HAP-1 (cell line): ENCODE measurements around the gene GPR78.

Experiments
- DNase-seq, 2 experiments: peaks; one replicate each; pipeline ENCODE4 v3.0.0-alpha.2; 2016 to 2020; ENCODE audit warnings: low spot score in 2 of 2
- H3K27me3 ChIP-seq: fragments of 250-450 bp; sonication (Bioruptor Pico); 2 replicates; pipeline ENCODE4 v1.5.1; 2020; ENCODE audit warnings: low read depth, mild to moderate bottlenecking, moderate library complexity
- H3K36me3 ChIP-seq: fragments of 250-450 bp; sonication (Bioruptor Pico); replicated peaks from 2 replicates; pipeline ENCODE4 v1.5.1; 2020; ENCODE audit warnings: mild to moderate bottlenecking
- H3K4me1 ChIP-seq: fragments of 250-450 bp; sonication (Bioruptor Pico); 2 replicates; pipeline ENCODE4 v1.5.1; 2020; ENCODE audit warnings: mild to moderate bottlenecking
- H3K4me3 ChIP-seq: fragments of 250-450 bp; sonication (Bioruptor Pico); 2 replicates; pipeline ENCODE4 v1.5.1; 2020; ENCODE audit warnings: mild to moderate bottlenecking, moderate library complexity
- H3K9me3 ChIP-seq: fragments of 250-450 bp; sonication (Bioruptor Pico); 2 replicates; pipeline ENCODE4 v1.5.1; 2020; ENCODE audit warnings: mild to moderate bottlenecking, moderate library complexity
- in situ Hi-C: fragments of 300-500 bp; cut with MboI; formaldehyde crosslinking; loops from 3 replicates; pipeline ENCODE4 v1.14.3; 2020; ENCODE audit warnings: low sequenced_read_pairs, inconsistent platforms, mixed read lengths

Gene GPR78, protein sequence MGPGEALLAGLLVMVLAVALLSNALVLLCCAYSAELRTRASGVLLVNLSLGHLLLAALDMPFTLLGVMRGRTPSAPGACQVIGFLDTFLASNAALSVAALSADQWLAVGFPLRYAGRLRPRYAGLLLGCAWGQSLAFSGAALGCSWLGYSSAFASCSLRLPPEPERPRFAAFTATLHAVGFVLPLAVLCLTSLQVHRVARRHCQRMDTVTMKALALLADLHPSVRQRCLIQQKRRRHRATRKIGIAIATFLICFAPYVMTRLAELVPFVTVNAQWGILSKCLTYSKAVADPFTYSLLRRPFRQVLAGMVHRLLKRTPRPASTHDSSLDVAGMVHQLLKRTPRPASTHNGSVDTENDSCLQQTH

DNA sequence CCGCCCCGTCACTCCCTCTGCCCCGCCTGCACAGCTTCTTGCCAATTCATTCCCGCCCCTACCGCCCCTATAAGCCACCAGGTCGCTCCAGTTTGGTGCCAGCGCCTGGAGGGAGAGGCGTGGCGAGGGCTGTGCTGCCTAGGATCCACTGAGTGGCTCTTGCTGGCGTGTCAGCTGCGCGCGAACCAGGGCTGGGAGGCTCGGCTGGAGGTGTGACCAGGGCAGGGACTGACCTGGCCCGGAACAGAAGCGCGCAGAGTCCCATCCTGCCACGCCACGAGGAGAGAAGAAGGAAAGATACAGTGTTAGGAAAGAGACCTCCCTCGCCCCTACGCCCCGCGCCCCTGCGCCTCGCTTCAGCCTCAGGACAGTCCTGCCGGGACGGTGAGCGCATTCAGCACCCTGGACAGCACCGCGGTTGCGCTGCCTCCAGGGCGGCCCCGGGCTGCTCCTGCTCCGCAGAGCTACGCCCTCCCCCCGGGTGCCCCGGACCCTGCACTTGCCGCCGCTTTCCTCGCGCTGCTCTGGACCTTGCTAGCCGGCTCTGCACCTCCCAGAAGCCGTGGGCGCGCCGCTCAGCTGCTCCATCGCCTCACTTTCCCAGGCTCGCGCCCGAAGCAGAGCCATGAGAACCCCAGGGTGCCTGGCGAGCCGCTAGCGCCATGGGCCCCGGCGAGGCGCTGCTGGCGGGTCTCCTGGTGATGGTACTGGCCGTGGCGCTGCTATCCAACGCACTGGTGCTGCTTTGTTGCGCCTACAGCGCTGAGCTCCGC lies at the start of gene GPR78:
TSS of gene GPR78 (plus strand) at position 72 of the 773 bp plus-strand sequence. CDS start at position 663, 591 bp downstream.
- Histone ChIP-seq H3K27me3 (peaks cover 19% of the 10 kb centered on the region), H3K36me3 (no peaks in the 10 kb centered on the region), H3K9me3 (no peaks in the 10 kb centered on the region), H3K4me3 (no peak within 1 kb of the TSS), H3K4me1 (no peaks in the 10 kb centered on the region)
- peak; percentile 8 to 84 for DNase-seq
- in situ Hi-C loops, result loop anchor here (25.0 kb wide), 1 partner anchor 343 kb away; no protein-coding TSS in a partner anchor

DNA sequence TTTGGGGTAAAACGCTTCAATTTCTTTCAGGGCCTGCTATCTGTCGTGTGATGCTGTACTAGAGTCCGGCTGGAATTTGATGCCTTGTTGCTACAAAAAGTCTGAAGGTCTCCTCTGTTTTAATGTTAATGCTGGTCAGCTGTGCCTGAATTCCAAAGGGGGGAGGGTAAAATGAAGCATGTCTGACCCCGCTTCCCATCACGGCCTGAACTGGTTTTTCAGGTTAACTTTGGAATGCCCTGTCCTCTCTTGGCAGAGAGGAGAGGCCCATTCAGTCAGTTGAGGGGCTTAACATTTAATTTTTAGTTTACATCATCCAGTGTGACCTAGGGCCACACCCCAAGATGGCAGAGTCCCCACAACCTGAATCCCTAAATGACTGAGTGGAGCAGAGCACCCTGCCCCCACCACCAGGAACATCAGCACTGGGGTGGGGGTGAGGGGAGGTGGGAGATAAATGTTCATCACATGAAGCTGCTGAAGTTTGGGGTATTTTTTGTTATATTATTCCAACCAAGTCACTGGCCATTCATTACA lies 47.9 kb upstream of the GPR78 start:
- no peak overlapping the region for H3K4me3 ChIP-seq
- no peaks in the 10 kb centered on the region for H3K36me3 ChIP-seq
- DNase-seq, result no peak
- peaks cover 2% of the 10 kb centered on the region; the same call in 1 of the 2 replicates for H3K9me3 ChIP-seq
- H3K4me1 ChIP-seq, result no peaks in the 10 kb centered on the region
- in situ Hi-C loops, result no loop called here
- no peaks in the 10 kb centered on the region for H3K27me3 ChIP-seq

DNA sequence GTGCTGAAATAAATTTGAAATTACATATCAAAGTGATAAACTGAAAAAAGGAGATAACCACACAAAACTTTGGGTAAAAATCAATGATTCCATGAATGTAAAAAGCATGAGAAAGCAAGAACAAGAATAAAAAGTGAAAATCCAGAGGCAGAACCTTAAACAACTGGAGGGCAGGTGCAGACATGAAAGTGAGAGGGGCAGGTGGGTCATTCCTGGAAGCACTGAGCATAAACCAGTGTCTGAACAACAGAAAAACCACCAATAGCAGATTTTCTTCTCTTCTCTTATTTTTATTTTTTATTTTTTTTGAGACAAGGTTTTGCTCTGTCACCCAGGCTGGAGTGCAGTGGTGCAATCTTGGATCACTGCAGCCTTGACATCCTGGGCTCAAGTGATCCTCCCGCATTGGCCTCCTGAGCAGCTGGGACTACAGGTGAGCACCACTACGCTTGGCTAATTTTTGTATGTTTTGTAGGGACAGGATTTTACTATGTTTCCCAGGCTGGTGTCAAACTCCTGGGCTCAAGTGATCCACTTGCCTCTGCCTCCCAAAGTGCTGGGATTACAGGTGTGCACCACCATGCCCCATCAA lies 46.8 kb upstream of the GPR78 start:
- H3K4me3 ChIP-seq, result no peak overlapping the region
- no peaks in the 10 kb centered on the region for H3K36me3 ChIP-seq
- peaks cover 2% of the 10 kb centered on the region; the same call in 1 of the 2 replicates for H3K9me3 ChIP-seq
- in situ Hi-C loops, result no loop called here
- H3K27me3 ChIP-seq, result no peaks in the 10 kb centered on the region
- DNase-seq, result no peak
- no peaks in the 10 kb centered on the region for H3K4me1 ChIP-seq

DNA sequence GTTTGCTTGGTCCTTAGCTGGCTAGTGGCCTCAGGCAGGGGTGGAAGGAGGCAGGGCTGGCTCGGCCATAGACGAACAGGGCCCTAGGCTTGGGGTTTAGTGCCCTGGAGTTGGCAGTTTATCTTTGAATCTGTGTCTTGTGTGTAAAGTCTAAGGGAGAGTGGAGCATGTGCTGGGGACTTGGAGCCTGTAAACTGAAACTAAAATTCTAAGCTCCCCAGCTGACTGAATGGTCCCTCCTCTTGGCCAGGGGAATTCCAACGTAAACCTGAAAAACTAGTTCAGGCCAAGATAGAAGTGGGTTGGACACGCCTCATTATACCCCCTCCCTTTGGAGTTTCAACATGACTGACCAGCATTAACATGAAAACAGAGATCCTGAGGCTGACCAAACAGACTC lies 46.1 kb upstream of the GPR78 start:
- no peak for DNase-seq
- no peak overlapping the region for H3K4me3 ChIP-seq
- in situ Hi-C loops, result no loop called here
- peaks cover 2% of the 10 kb centered on the region; the same call in 1 of the 2 replicates for H3K9me3 ChIP-seq
- no peaks in the 10 kb centered on the region for H3K36me3 ChIP-seq
- no peaks in the 10 kb centered on the region for H3K27me3 ChIP-seq
- H3K4me1 ChIP-seq, result no peaks in the 10 kb centered on the region

DNA sequence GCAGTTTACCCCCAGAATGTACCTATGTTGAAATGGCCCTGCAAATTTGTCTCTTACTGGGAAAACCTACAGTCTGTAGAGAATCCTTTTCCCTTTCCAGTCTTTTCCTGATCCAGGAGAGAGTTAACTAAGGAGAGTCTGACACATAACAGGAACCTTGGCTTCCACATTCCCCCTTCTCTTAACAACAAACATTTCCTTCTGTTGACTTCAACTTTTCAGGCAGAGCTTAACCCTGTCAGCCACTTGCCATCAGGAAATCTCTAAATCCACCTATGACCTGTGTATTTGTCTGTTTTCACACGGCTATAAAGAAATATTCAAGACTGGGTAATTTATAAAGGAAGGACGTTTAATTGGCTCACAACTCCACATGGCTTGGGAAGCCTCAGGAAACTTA lies 45.6 kb upstream of the GPR78 start:
- Histone ChIP-seq H3K4me3 (no peak overlapping the region), H3K27me3 (no peaks in the 10 kb centered on the region), H3K36me3 (no peaks in the 10 kb centered on the region), H3K4me1 (no peaks in the 10 kb centered on the region), H3K9me3 (peaks cover 2% of the 10 kb centered on the region; the same call in 1 of the 2 replicates)
- no peak for DNase-seq
- in situ Hi-C loops, result no loop called here

DNA sequence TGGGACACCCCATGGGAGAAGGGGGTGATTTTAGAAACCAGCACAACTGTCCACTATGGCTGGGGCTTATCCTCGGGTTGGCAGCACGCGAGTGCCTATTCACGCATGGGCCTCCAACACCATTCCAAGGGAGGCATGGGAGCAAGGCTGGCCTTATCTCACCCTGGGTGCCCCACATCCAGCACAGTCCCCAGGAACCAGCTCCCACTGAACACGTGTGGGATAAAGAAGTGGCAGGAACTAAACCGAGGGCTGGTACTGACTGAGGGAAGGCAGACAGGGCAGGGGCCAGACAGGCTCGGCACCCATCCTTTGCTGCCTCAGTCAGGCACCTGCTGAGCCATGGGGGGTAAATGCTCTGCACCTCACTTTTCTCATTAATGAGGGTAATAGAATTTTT lies 43.7 kb upstream of the GPR78 start:
- Histone ChIP-seq H3K9me3 (peaks cover 2% of the 10 kb centered on the region; the same call in 1 of the 2 replicates), H3K4me3 (no peak overlapping the region), H3K27me3 (no peaks in the 10 kb centered on the region), H3K36me3 (no peaks in the 10 kb centered on the region), H3K4me1 (no peaks in the 10 kb centered on the region)
- in situ Hi-C loops, result no loop called here
- no peak for DNase-seq

DNA sequence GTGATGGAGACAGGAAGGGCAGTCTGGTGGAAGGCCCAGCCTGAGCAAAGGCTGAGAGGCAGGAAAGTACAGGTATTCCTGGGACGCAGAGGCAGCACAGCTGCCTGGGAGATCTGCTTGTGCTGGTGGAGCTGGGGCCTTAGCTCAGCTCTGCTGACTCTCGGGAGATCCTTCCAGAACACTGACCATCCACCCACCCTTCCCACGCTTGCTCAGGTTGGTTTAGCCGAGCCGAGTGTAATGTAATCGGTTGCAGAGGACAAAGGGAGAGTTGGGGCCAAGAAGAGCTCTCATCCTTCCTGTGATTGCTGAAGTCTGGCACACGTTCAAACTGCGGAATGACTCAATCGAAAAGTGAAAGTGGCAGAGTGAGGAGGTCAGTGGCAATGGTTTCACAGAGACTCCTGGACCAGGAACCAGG lies 43.1 kb upstream of the GPR78 start:
- no peaks in the 10 kb centered on the region for H3K4me1 ChIP-seq
- no peaks in the 10 kb centered on the region for H3K27me3 ChIP-seq
- in situ Hi-C loops, result no loop called here
- H3K36me3 ChIP-seq, result no peaks in the 10 kb centered on the region
- H3K9me3 ChIP-seq, result peaks cover 2% of the 10 kb centered on the region; the same call in 1 of the 2 replicates
- no peak overlapping the region for H3K4me3 ChIP-seq
- DNase-seq, result no peak

DNA sequence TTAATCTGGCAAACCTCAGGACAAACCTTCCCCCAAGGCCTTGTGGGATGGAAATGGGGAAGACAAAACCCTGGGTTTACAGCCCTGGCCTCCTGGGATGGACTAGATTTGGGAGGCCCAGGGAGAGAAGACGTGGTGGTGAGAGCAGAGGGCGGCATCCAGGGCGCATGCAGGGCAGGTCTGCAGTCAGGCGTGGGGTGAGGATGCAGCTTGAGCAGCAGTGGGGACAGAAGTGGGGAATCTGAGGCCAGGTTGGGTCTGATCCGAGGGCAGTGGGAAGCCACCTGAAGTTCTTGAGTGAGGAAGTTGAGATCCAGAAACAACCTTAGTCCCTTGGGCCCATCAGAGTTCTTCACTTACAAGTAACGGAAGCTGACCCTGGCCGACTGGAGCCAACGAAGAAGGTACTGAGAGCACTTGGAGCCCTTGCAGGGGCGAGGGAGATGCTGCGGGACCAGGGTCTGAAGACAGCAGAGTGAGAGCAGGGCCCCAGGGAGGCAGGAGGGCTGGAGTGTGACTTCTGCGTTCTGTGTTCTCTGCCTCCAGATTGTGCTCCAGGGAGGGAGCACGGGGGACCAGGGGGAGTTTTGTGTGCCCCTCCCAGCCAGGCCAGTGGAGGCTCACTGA lies 42.0 kb upstream of the GPR78 start:
- DNase-seq, result no peak
- Histone ChIP-seq H3K36me3 (no peaks in the 10 kb centered on the region), H3K27me3 (no peaks in the 10 kb centered on the region), H3K4me1 (no peaks in the 10 kb centered on the region), H3K9me3 (peaks cover 2% of the 10 kb centered on the region; the same call in 1 of the 2 replicates), H3K4me3 (no peak overlapping the region)
- in situ Hi-C loops, result no loop called here

DNA sequence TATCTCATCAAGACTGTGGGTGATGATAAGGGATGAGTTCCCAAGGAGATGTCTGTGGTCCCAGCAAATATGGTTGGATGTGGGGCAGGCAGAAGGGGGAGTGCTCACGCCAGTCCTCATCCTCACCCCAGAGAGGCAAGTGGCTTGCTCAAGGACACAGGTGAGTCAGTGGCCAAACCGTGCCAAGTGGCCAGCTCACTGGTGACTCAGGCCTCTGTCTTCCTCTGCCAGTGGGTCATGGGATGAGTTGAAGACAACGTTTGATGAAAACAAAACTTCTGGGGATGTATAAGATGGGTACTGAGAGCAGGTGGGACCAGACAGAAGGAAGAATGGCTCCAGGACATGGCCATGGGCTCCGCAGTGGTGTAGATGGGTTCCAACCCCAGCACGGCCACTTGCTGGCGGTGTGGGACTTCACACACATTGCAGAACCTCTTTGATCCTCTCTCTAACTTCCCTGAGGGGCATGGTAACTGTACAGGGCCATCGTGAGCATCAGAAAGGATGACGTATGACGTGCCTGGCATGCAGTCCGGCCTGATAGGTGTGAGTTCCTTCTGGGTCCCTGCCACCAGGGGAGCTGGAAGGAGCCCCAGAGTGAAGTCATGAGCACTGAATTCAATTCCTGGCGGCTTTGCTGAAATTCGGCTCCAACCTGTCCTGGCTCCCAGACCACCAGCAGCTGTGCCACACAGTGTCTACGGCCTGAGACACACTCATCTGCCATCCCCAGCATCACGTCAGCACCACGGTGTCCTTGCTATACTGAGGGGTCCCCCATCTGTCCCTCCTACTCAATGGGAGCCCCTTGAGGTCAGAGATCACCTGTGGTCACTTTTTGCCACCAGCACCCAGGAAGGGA lies 41.3 kb upstream of the GPR78 start:
- Histone ChIP-seq H3K9me3 (peaks cover 2% of the 10 kb centered on the region; the same call in 1 of the 2 replicates), H3K4me3 (no peak overlapping the region), H3K27me3 (no peaks in the 10 kb centered on the region), H3K4me1 (no peaks in the 10 kb centered on the region), H3K36me3 (no peaks in the 10 kb centered on the region)
- in situ Hi-C loops, result no loop called here
- DNase-seq, result no peak

DNA sequence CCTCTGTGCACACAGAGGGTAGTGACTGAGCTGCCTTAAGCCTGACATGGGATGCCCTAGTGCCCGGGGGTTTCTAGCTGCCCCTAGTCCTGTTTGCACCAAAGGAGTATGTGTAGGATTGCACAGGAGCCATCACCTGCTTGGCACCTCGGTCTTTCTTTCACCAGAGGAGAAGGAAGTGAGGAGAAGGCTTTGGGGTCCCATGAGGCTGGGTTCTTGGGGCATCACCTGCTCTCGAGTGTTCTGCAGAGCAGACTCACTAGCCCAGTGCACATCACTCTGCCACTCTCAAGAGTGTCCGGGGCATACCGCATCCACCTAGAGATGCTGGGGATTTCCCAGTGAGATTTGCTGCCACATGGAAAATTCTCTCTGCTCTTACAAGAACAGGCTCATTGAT lies 40.5 kb upstream of the GPR78 start:
- no peaks in the 10 kb centered on the region for H3K4me1 ChIP-seq
- peaks cover 1% of the 10 kb centered on the region; the same call in 1 of the 2 replicates for H3K9me3 ChIP-seq
- no peak overlapping the region for H3K4me3 ChIP-seq
- H3K27me3 ChIP-seq, result no peaks in the 10 kb centered on the region
- in situ Hi-C loops, result no loop called here
- no peak for DNase-seq
- no peaks in the 10 kb centered on the region for H3K36me3 ChIP-seq

DNA sequence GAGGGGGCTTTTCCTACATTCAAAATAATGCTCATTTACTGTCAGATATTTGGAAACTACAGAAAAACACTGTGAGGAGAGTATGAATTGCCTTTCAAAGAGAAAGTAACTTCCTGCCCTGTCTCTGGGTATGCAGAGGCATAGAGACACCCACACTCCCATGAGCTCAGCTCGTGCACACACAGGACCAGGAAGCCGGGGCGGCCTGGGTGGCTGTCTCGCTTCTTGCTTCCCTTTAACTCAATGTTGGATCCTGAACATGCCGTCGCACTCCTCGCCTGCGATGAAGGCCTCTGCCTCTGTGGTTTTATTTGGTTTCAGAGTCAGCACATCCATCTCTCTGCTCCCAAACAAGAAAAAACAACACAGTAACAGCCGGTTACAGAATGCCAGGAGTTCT lies 40.1 kb upstream of the GPR78 start:
- DNase-seq, result no peak
- Histone ChIP-seq H3K9me3 (no peaks in the 10 kb centered on the region), H3K4me3 (no peak overlapping the region), H3K4me1 (no peaks in the 10 kb centered on the region), H3K27me3 (no peaks in the 10 kb centered on the region), H3K36me3 (no peaks in the 10 kb centered on the region)
- in situ Hi-C loops, result no loop called here

DNA sequence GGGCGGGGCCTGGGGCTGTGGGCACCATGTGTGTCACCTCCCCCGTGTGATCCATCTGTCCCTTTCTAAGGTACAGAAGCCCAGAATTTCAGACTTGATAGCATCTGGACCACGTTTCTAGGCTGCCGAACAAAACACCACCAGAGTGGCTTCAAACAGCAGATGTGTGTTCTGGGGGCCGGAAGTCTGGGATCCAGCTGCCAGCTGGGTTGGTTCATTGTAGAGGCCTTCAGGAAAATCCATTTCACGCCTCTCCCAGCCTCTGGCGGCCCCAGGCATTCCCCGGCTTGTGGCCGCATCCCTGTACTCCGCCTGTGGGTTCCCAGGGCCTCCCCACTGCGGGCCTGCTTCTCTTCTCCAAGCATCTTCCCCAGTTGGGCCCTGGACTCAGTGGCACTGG lies 39.6 kb upstream of the GPR78 start:
- no peaks in the 10 kb centered on the region for H3K9me3 ChIP-seq
- H3K4me1 ChIP-seq, result no peaks in the 10 kb centered on the region
- in situ Hi-C loops, result no loop called here
- H3K4me3 ChIP-seq, result no peak overlapping the region
- no peaks in the 10 kb centered on the region for H3K36me3 ChIP-seq
- DNase-seq, result no peak
- no peaks in the 10 kb centered on the region for H3K27me3 ChIP-seq

DNA sequence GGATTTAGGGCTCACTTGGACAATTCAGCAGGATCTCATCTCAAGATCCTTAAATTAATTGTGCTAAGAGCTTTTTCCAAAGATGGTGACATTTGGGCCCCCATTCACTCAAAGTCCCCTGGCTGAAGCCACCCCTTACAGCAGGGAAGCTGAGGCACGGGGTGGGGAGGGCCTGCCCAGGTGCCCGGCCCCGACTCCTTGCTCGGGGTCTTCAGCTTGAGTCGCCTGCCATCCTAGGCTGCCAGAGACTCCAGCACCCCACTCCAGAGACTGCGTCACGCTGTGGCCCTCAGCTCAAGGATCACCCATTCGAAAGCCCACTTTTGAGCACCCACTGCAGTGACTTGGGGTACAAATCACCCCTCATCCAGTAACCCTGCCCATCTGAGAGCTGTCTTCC lies 39.2 kb upstream of the GPR78 start:
- no peak for DNase-seq
- no peak overlapping the region for H3K4me3 ChIP-seq
- H3K9me3 ChIP-seq, result no peaks in the 10 kb centered on the region
- H3K27me3 ChIP-seq, result no peaks in the 10 kb centered on the region
- in situ Hi-C loops, result no loop called here
- H3K4me1 ChIP-seq, result no peaks in the 10 kb centered on the region
- H3K36me3 ChIP-seq, result no peaks in the 10 kb centered on the region
